T-helper 2 cell (primary cell): Measurements from ENCODE around the gene SERGEF.

Experiments used
- DNase-seq, 5 experiments: peaks; one replicate each; pipeline versions ENCODE4 v3.0.0 to v3.0.0-alpha.2; 2012 to 2022

Gene SERGEF

DNA sequence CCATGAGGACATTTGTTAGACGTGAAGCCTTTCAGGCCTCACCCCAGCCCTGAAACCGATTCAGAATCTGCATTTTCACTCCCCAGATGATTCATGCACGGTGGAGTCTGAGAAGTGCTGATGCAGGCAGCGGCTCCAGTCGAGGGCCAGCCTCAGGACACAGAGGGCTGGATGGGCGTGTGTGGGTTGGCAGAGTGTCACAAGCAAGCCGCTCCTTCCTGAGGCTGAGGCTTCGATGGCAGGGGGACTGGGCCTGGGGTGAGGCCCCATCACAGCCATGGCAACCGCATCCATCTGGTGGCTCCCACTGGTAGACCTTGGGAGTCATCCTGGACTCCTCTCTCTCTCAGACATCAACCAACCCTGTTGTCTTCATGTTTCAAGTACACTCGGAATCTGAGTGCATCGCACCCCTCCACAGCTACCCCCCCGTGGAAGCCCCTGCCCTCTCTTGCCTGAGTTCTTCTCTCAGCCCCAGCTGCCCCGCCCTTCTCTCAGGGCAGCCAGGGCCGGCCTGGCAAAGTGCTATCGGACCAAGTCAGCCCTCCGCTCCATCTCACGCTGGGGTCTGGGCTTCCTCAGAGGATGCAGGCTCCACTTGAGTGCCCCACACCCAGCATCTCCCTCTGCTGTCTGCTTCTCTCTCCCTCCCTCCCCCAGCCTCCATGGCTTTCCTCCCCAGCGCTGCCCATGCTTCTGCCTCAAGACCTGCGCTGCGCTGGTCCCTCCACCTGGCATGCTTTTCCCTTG, 267.6 kb downstream of the SERGEF start:
- DNase-seq = no peak

DNA sequence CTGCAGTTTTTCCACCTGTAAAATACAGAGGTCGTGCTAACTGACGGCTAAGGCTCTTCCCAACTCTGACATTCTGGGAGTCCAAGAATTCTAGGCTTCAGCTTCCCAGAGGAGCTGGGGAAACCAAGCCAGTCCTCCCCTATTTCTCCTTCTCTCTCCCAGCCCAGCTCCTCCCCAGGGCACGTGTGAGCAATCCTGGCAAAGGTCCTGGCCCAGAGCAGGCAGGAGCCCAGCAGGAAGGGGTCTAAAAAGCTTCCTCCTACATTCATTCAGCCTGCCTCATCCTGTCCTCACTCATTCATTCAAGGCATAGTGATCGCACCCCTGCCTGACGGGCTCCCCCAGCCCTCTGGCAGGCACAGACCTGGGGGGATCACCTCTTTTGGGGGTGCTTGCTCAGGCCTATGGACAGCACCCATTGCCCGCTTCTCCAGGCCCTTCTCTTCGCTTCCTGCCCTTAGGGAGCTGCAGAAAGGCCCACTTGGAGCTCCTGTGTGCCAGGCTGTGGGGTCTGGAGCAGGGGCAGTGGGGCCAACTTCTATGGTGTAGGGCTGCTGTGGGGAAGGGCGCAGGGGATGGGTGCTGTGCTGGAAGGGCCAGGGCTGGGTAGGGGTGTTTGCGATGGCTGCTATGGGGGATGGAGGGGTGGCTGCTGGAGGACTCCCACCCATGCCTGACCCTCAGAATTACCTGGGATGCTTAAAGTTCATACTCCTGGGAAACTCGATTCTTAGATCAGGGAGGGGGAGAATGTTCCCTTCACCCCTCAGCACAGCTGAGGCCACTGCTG, 268.5 kb downstream of the SERGEF start:
- DNase-seq = no peak

DNA sequence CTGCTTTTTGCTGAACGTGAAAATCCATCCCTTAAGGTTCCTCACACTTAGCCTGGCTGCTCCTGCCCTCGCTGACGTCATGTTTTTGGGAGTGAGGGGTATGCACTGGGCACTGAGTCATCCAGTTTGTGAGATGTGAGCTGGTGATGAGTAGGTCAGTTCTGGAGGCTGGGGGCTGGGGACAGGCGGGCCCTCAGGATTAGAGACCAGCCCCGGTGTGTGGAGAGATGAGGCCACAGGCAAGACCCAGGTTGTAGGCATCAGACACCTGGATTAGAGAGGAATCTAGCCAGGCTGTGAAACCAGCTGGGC, 269.1 kb downstream of the SERGEF start:
- DNase-seq = no peak

DNA sequence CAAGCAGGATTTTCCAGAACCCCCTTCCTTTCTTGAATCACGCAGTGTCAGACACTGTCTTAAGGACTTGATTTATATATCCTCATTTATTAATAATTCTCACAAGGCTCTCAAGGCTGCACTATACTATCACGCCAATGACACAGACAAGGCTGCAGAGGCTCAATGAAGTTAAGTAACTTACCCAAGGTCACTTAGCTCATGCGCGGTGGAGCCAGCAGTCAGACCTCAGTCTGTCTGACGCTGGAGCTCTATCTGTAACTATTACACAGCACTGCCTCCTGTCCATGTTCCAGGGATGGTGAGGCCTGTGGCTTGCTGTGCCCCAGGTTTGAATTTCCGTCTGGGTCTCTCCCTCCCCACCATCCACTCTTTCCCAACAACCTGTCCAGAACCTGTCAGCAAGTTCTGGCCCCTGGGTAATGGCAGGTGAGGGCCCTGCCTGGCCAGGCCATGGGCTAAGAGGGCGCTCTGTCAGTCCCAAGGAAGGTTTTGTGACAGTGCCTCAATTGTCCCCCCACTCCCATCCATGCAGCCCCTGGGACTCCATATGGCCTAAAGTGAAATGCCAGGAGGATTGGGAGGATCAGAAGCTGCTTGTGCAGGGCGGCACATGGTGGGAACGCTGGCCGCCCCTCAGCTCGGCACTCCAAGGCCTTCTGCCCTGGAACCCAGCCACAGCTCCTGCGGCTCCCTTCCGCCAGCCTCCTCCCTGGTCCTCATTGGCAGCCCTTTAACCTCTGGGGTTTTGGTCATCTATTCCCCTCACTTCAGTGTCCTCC, 269.6 kb downstream of the SERGEF start:
- DNase-seq = no peak

DNA sequence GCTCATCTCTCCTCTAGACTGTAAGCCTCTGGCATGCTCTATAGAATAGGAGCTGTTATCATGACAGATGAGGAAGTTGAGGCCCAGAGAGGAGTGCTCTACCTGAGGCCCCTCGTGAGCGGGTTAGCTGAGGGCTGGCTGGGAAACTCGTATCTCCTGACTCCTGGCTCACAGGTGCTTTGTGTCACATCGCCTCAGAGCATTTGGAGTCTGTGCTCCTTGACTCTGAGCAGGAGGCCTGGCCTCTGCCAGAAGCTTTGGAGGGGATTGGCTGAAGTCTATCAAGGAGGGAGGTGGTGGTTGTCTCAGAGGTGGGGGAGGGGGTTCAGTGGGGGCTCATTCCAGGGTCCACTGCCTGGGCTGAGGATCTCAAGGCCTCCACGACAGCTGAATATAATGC, 270.8 kb downstream of the SERGEF start:
- no peak for DNase-seq

DNA sequence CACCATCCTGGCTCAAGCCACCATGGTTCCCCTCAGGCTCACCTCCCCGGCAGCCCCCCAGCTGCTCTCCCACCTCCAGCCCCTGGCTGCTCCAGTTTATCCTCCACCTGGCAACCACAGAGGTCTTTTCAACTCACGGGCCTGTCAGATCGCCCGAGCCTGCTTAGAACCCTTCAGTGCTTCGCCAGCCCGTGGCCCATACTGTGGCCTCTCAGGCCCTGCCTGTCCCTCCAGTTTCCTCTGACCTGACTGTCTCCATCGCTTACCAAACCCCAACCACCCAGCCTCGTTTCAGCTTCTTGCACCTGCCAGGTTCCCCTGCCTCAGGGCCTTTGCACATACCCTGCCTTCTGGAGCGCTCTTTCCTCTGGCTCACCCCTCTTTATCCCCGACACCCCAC, 271.4 kb downstream of the SERGEF start:
- DNase-seq = no peak

DNA sequence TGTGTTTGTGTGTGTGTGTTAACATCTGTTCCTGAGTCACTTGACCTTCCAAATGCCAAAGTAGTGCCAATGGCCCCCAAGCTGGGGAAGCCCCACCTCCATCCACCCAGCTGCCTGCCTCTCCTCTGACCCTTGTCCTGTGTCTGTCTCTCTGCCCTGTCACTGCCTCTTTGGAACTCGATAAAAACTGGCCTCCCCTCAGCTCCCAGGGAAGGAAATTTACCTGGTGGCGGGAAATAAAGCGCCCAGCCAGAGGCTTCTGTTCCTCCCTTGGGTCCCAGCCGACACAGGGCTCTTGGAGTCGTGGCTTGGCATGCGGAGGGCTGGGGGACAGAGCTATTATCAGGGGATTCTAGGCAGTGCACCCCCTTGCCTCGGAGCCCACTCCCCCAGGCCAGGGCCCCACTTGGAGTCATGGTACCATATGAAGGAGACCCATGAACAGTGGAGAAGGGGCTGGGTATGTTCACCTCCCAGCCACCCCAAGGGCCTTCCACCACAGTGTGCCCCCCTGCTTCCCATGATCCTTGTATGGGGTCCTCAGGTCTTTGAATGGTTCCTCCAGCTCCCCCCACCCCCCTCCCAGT, 272.1 kb downstream of the SERGEF start:
- no peak for DNase-seq

DNA sequence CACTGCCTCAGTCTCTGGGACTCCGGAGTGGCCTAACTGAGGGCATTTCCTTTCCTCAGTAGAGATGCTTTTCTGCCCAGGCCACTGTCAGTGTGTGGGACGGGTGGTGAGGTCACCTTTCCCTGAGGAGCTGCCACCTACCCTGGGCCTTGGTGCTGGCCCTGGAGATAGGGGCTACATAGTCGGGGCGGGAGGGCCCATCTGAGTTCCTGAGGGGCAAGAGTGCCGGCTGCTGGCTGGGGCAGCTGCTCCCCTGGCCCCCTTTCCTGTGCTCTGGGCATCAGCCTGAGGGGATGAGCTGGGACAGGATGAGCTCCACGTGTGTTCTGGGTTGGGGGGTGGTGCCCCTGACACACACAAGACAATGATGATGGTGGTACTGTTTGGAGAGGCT, 272.9 kb downstream of the SERGEF start:
- no peak for DNase-seq

DNA sequence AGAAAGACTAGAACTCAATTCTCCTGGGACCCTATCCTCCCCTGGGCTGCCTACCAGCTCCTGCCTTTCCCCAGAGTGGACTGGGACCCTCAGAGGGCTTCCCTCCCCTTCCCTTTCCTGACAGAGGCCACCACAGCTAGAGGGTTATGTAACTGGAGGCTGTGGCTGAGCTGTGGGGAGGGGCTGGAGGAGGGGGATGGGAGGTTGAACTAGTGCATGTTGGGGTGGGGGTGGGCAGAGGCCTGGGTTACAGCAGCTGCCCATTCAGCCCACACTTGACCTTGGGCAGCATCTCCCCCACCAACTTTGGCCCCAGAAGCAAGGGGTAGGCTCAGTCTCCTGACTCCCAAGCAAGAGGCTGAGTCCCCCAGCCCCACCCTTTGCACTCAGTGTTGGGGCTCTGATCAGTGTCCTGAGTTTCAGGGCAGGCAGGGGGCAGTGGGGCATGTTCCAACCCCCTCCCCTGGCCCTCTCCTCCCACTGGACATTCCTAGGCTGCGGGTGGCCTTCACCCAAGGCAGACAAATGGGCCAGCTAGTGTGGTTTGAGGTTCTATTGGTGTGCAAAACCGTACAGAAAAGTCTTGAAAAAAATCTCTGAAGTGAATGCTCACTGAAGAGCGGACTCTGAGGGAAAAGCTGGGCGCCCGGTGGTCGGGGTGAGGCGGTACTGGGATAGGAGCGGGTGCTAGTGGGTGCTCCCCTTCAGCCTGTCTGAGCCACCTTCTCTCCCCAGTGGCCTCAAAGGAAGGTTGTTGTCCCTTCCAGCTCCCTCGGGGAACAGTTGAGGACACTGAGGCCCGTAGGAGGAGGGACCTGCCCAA, 274.5 kb downstream of the SERGEF start:
- DNase-seq = no peak
